GM13976 (cell line): ENCODE results near the gene LHCGR.

Experiments used
- DNase-seq: peaks from one replicate; pipeline ENCODE4 v3.0.0; 2012; ENCODE audit warnings: low spot score
- CTCF ChIP-seq: IDR thresholded peaks from 2 replicates; pipeline ENCODE4 v1.5.1; 2012; ENCODE audit warnings: borderline replicate concordance, mild to moderate bottlenecking; ENCODE audit not compliant: insufficient read depth; ENCODE audit errors: extremely low read depth, missing control alignments, control extremely low read depth
- in situ Hi-C: fragments of 300-500 bp; cut with MboI; formaldehyde crosslinking; loops from one replicate; pipeline ENCODE4 v1.12.0; 2022; ENCODE audit warnings: low sequenced_read_pairs, mixed read lengths, inconsistent platforms; ENCODE audit not compliant: unreplicated experiment

LHCGR gene

GRCh38 chr2:48787580-48787979 lies 32.1 kb upstream of the LHCGR start:
- in situ Hi-C loops, result no loop called here
- DNase-seq, result no peak
- TF ChIP-seq CTCF, result no peak

- TF ChIP-seq CTCF, result no peak
- in situ Hi-C loops, result no loop called here
Observed at GRCh38 chr2:48781366-48781765, 25.8 kb upstream of the LHCGR start.

GRCh38 chr2:48779019-48779716 lies 23.6 kb upstream of the LHCGR start:
- no peak for DNase-seq
- in situ Hi-C loops, result no loop called here
- no peak for TF ChIP-seq CTCF

More at GRCh38 chr2:48781366-48781765, 25.8 kb upstream of the LHCGR start:
- no peak for DNase-seq

DNA sequence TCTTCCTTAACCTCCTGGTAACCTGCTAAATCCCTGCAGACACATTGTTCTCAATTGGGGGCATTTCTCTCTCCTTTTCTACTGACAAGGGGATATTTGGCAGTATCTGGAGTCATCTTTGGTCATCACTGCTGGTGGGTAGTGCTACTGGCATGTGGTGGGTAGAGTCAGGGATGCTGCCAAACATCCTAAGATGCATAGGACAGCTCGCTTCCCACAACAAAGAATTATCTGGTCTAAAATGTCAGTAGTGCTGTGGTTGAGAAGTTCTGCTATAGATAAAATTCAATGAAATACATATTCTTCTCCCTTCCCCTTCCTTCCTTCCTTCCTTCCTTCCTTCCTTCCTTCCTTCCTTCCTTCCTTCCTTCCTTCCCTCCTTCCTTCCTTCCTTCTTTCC lies 18.7 kb upstream of the LHCGR start:
- in situ Hi-C loops, result no loop called here
- DNase-seq, result no peak
- no peak for TF ChIP-seq CTCF

- in situ Hi-C loops, result no loop called here
- no peak for TF ChIP-seq CTCF
- DNase-seq, result no peak
Observed at GRCh38 chr2:48771241-48772014, 15.9 kb upstream of the LHCGR start.

GRCh38 chr2:48770181-48770580 lies 14.7 kb upstream of the LHCGR start:
- no peak for DNase-seq
- TF ChIP-seq CTCF, result no peak
- in situ Hi-C loops, result no loop called here
